Liver (tissue), 9 donors: ENCODE measurements around the gene ITGA11. TPM values are rescaled to one million over a fixed set of nuclear protein-coding genes. Genes with fewer than 3 reads are reported as not detected.

ENCODE experiments used
- DNase-seq: peaks from one replicate; pipeline ENCODE4 v3.0.0-alpha.2; 2017; ENCODE audit warnings: low spot score
- H3K27ac ChIP-seq, 2 donors: one replicate each; pipeline ENCODE4 v1.7.0; 2013; ENCODE audit warnings: inconsistent platforms in 2 of 2, low read length in 2 of 2, control low read depth in 1 of 2, low read depth in 1 of 2, mild to moderate bottlenecking in 1 of 2
- H3K27me3 ChIP-seq, 4 donors: one replicate each; pipeline versions ENCODE4 v1.6.1 to v1.7.0; 2013; ENCODE audit warnings: low read length in 3 of 4, inconsistent platforms in 1 of 4, mild to moderate bottlenecking in 1 of 4, moderate library complexity in 1 of 4; ENCODE audit not compliant: control insufficient read depth in 4 of 4, insufficient read depth in 4 of 4
- H3K36me3 ChIP-seq, 4 donors: one replicate each; pipeline versions ENCODE4 v1.6.1 to v1.7.0; 2013; ENCODE audit warnings: low read length in 3 of 4, mild to moderate bottlenecking in 3 of 4, low read depth in 1 of 4, moderate library complexity in 1 of 4; ENCODE audit not compliant: control insufficient read depth in 4 of 4, insufficient read depth in 3 of 4
- H3K4me1 ChIP-seq, 4 donors: one replicate each; pipeline versions ENCODE4 v1.6.1 to v1.7.0; 2013; ENCODE audit warnings: low read length in 3 of 4, mild to moderate bottlenecking in 3 of 4, moderate library complexity in 1 of 4; ENCODE audit not compliant: control insufficient read depth in 4 of 4, insufficient read depth in 4 of 4
- H3K4me3 ChIP-seq, 3 donors: one replicate each; pipeline versions ENCODE4 v1.6.1 to v1.7.0; 2013; ENCODE audit warnings: low read length in 3 of 3, control low read depth in 1 of 3, low read depth in 1 of 3, mild to moderate bottlenecking in 1 of 3
- H3K9ac ChIP-seq, 2 donors: one replicate each; pipeline ENCODE4 v1.7.0; 2013; ENCODE audit warnings: low read length in 2 of 2, mild to moderate bottlenecking in 2 of 2, moderate library complexity in 2 of 2, control low read depth in 1 of 2, low read depth in 1 of 2
- H3K9me3 ChIP-seq, 4 donors: one replicate each; pipeline versions ENCODE4 v1.6.1 to v1.7.0; 2013; ENCODE audit warnings: low read length in 3 of 4; ENCODE audit not compliant: control insufficient read depth in 4 of 4
- ATF3 ChIP-seq: IDR thresholded peaks from 2 replicates; pipeline ENCODE4 v1.6.1; 2016; ENCODE audit warnings: antibody characterized with exemption
- CTCF ChIP-seq: fragments of 150-350 bp; IDR thresholded peaks from 2 replicates; pipeline ENCODE4 v1.5.1; 2017; ENCODE audit warnings: improper control_type of control experiment, low read depth, low read length; ENCODE audit not compliant: missing input control
- FOXA1 ChIP-seq: IDR thresholded peaks from 2 replicates; pipeline ENCODE4 v1.6.1; 2016; ENCODE audit warnings: antibody characterized with exemption
- FOXA2 ChIP-seq: IDR thresholded peaks from 2 replicates; pipeline ENCODE4 v1.6.1; 2016; ENCODE audit warnings: antibody characterized with exemption
- HNF4A ChIP-seq, 2 donors: conservative IDR thresholded peaks; 2 replicates each; pipeline ENCODE4 v1.6.1; 2016; ENCODE audit warnings: antibody characterized with exemption in 2 of 2, mild to moderate bottlenecking in 2 of 2
- HNF4G ChIP-seq: IDR thresholded peaks from 2 replicates; pipeline ENCODE4 v1.6.1; 2016; ENCODE audit warnings: antibody characterized with exemption
- JUND ChIP-seq, 2 donors: IDR thresholded peaks; 2 replicates each; pipeline ENCODE4 v1.6.1; 2016; ENCODE audit warnings: antibody characterized with exemption in 2 of 2
- MAX ChIP-seq: IDR thresholded peaks from 2 replicates; pipeline ENCODE4 v1.6.1; 2016; ENCODE audit warnings: antibody characterized with exemption
- NR2F2 ChIP-seq: IDR thresholded peaks from 2 replicates; pipeline ENCODE4 v1.6.1; 2016; ENCODE audit warnings: antibody characterized with exemption
- RAD21 ChIP-seq, 2 donors: IDR thresholded peaks; 2 replicates each; pipeline ENCODE4 v1.6.1; 2016; ENCODE audit warnings: antibody characterized with exemption in 2 of 2, mild to moderate bottlenecking in 2 of 2
- RXRA ChIP-seq, 2 donors: IDR thresholded peaks; 2 replicates each; pipeline ENCODE4 v1.6.1; 2017 to 2018; ENCODE audit warnings: antibody characterized with exemption in 2 of 2, mild to moderate bottlenecking in 1 of 2
- SP1 ChIP-seq: IDR thresholded peaks from 2 replicates; pipeline ENCODE4 v1.6.1; 2018; ENCODE audit warnings: antibody characterized with exemption, mild to moderate bottlenecking
- TAF1 ChIP-seq: conservative IDR thresholded peaks from 2 replicates; pipeline ENCODE4 v1.6.1; 2016; ENCODE audit warnings: antibody characterized with exemption, mild to moderate bottlenecking
- YY1 ChIP-seq: IDR thresholded peaks from 2 replicates; pipeline ENCODE4 v1.6.1; 2016; ENCODE audit warnings: antibody characterized with exemption, mild to moderate bottlenecking
- WGBS: extraction: QIAGEN DNeasy Blood & Tissue Kit; methylation state at CpG from one replicate; pipeline ENCODE4 v1.1.7; 2013; 5-methylcytosine and 5-hydroxymethylcytosine counted together
- polyA plus RNA-seq, 2 donors: library from polyadenylated mRNA; stranded (reverse) in 1 of 2; unstranded in 1 of 2; fragments of 200-250 nt in 1 of 2; fragments of >200 nt in 1 of 2; fragmentation: Nextera tagmentation in 1 of 2; extraction: Ambion mirVana in 1 of 2; gene quantifications; one replicate each; pipeline versions ENCODE4 v1.2.1 to v1.2.3, GENCODE V29; 2013 to 2015
- total RNA-seq, 2 donors: library from RNA; depleted of rRNA; stranded (reverse); fragments of >200 nt; gene quantifications; one replicate each; pipeline ENCODE4 v1.2.3, GENCODE V29; 2014
- TF ChIP-seq, protein P1 (sequence below): IDR thresholded peaks from 2 replicates; pipeline ENCODE4 v1.6.1; 2016; ENCODE audit warnings: antibody characterized with exemption, mild to moderate bottlenecking
- TF ChIP-seq, protein P2 (sequence below): IDR thresholded peaks from 2 replicates; pipeline ENCODE4 v1.6.1; 2016; ENCODE audit warnings: antibody characterized with exemption
- donor health status: healthy.
- donor health status: healthy.
- donor health status: healthy.
- donor health status: healthy.
- donor health status: healthy.

Gene ITGA11
- total and polyA plus RNA-seq, 4 donors, result 0.32 to 1.0 (median 0.67) TPM

DNA sequence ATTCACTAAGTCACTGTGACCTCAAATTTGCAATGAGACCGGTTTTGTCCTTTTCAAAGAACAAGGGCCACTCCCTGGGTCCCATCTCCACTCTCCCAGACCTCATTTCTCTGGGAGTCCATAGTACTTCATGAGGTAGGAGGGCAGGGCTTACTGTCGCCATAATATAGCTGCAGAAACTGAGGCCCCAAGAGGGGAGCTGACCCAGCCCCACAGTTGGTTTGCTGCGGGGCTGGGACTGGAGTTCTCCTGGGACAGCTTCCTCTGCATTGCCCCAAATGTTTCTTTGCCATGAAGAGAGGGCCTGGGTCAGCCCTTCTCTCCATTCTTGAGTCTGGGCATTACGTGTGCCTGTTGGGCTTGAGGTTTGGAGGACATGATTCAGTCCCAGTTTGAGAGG is 60.1 kb downstream of the ITGA11 start:
- WGBS, result 89% methylated on average over 4 of the region's 4 CpGs
- no peak for DNase-seq
- TF ChIP-seq MAX (no peak), CTCF (no peak), RAD21 (IDR thresholded peaks at IDR 0.05) (no peak), ATF3 (no peak), RXRA (IDR thresholded peaks at IDR 0.05) (no peak), SP1 (no peak), HNF4A (conservative IDR thresholded peaks at IDR 0.05) (no peak), HNF4G (no peak), YY1 (no peak), NR2F2 (no peak), FOXA1 (no peak), TAF1 (no peak), FOXA2 (no peak), JUND (IDR thresholded peaks at IDR 0.05) (no peak)
- TF ChIP-seq, protein P1, sequence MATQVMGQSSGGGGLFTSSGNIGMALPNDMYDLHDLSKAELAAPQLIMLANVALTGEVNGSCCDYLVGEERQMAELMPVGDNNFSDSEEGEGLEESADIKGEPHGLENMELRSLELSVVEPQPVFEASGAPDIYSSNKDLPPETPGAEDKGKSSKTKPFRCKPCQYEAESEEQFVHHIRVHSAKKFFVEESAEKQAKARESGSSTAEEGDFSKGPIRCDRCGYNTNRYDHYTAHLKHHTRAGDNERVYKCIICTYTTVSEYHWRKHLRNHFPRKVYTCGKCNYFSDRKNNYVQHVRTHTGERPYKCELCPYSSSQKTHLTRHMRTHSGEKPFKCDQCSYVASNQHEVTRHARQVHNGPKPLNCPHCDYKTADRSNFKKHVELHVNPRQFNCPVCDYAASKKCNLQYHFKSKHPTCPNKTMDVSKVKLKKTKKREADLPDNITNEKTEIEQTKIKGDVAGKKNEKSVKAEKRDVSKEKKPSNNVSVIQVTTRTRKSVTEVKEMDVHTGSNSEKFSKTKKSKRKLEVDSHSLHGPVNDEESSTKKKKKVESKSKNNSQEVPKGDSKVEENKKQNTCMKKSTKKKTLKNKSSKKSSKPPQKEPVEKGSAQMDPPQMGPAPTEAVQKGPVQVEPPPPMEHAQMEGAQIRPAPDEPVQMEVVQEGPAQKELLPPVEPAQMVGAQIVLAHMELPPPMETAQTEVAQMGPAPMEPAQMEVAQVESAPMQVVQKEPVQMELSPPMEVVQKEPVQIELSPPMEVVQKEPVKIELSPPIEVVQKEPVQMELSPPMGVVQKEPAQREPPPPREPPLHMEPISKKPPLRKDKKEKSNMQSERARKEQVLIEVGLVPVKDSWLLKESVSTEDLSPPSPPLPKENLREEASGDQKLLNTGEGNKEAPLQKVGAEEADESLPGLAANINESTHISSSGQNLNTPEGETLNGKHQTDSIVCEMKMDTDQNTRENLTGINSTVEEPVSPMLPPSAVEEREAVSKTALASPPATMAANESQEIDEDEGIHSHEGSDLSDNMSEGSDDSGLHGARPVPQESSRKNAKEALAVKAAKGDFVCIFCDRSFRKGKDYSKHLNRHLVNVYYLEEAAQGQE, result no peak
- TF ChIP-seq, protein P2, sequence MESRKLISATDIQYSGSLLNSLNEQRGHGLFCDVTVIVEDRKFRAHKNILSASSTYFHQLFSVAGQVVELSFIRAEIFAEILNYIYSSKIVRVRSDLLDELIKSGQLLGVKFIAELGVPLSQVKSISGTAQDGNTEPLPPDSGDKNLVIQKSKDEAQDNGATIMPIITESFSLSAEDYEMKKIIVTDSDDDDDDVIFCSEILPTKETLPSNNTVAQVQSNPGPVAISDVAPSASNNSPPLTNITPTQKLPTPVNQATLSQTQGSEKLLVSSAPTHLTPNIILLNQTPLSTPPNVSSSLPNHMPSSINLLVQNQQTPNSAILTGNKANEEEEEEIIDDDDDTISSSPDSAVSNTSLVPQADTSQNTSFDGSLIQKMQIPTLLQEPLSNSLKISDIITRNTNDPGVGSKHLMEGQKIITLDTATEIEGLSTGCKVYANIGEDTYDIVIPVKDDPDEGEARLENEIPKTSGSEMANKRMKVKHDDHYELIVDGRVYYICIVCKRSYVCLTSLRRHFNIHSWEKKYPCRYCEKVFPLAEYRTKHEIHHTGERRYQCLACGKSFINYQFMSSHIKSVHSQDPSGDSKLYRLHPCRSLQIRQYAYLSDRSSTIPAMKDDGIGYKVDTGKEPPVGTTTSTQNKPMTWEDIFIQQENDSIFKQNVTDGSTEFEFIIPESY, result no peak
- H3K4me3 ChIP-seq, result no peak overlapping the region
- H3K9me3 ChIP-seq, result no peaks in the 10 kb centered on the region
- no peaks in the 10 kb centered on the region for H3K36me3 ChIP-seq
- H3K27ac ChIP-seq, result no peak overlapping the region
- H3K4me1 ChIP-seq, result peaks cover 0 to 3% (median 0%) of the 10 kb centered on the region in 4 donors
- H3K9ac ChIP-seq, result no peak overlapping the region
- H3K27me3 ChIP-seq, result no peaks in the 10 kb centered on the region

- 62% methylated on average over 6 of the region's 6 CpGs for WGBS
- H3K4me3 ChIP-seq, result no peak overlapping the region
- no peak overlapping the region for H3K27ac ChIP-seq
- no peaks in the 10 kb centered on the region for H3K36me3 ChIP-seq
- H3K4me1 ChIP-seq, result peaks cover 0 to 3% (median 0%) of the 10 kb centered on the region in 4 donors
- TF ChIP-seq, protein P1, result no peak
- TF ChIP-seq TAF1, result no peak
- TF ChIP-seq ATF3, result no peak
- no peak for DNase-seq
- no peaks in the 10 kb centered on the region for H3K9me3 ChIP-seq
- no peak overlapping the region for H3K9ac ChIP-seq
- no peaks in the 10 kb centered on the region for H3K27me3 ChIP-seq
These were observed 60.8 kb downstream of the ITGA11 start for GRCh38 chr15:68371160-68371559.
